ENCODE measurements around the gene FIGN.

The FIGN gene

GRCh38 chr2:163637871-163638270, 97.9 kb downstream of the FIGN start:
- TF ChIP-seq EZH2 (IDR thresholded peaks at IDR 0.05; ENCODE audit: borderline replicate concordance, low read depth, low read length, severe bottlenecking), result no peak
- TF ChIP-seq CTCF (IDR thresholded peaks at IDR 0.05; ENCODE audit: borderline replicate concordance, extremely low read depth, low read length, poor library complexity, severe bottlenecking), result no peak
- H4K20me1 ChIP-seq (ENCODE audit: insufficient read depth, low read length), result no peaks in the 10 kb centered on the region
- H3K4me1 ChIP-seq (ENCODE audit: insufficient read depth, low read length), result no peaks in the 10 kb centered on the region
- DNase-seq (no peak), ATAC-seq (ENCODE audit: insufficient read depth, low read depth) (no peak)
- H3K27me3 ChIP-seq (ENCODE audit: insufficient read depth, low read length, poor library complexity), result no peaks in the 10 kb centered on the region
- no peaks in the 10 kb centered on the region for H3K36me3 ChIP-seq (ENCODE audit: insufficient read depth, low read length)
- H3K27ac ChIP-seq (ENCODE audit: low read length), result no peak overlapping the region
- no peaks in the 10 kb centered on the region for H3K79me2 ChIP-seq (ENCODE audit: insufficient read depth, low read length)
- H3K9me3 ChIP-seq (ENCODE audit: insufficient read depth, low read length, severe bottlenecking), result no peaks in the 10 kb centered on the region
- no peak overlapping the region for H3K4me2 ChIP-seq (ENCODE audit: insufficient read depth, low read length)
- no peak overlapping the region for H2AFZ ChIP-seq (ENCODE audit: low read depth, low read length)
- H3K9ac ChIP-seq (ENCODE audit: low read depth, low read length), result no peak overlapping the region
- H3K4me3 ChIP-seq (ENCODE audit: low read depth in 1 of 2, low read length in 2 of 2), result no peak overlapping the region

- Histone ChIP-seq H3K9ac (ENCODE audit: low read depth, low read length) (no peak overlapping the region), H3K9me3 (ENCODE audit: insufficient read depth, low read length, severe bottlenecking) (no peaks in the 10 kb centered on the region), H3K79me2 (ENCODE audit: insufficient read depth, low read length) (no peaks in the 10 kb centered on the region), H3K4me2 (ENCODE audit: insufficient read depth, low read length) (no peak overlapping the region), H2AFZ (ENCODE audit: low read depth, low read length) (no peak overlapping the region), H3K27ac (ENCODE audit: low read length) (no peak overlapping the region), H3K36me3 (ENCODE audit: insufficient read depth, low read length) (no peaks in the 10 kb centered on the region), H3K27me3 (ENCODE audit: insufficient read depth, low read length, poor library complexity) (no peaks in the 10 kb centered on the region), H4K20me1 (ENCODE audit: insufficient read depth, low read length) (no peaks in the 10 kb centered on the region), H3K4me1 (ENCODE audit: insufficient read depth, low read length) (no peaks in the 10 kb centered on the region), H3K4me3 (ENCODE audit: low read depth in 1 of 2, low read length in 2 of 2) (no peak overlapping the region)
- DNase-seq, result no peak
- no peak for ATAC-seq (ENCODE audit: insufficient read depth, low read depth)
- TF ChIP-seq CTCF (IDR thresholded peaks at IDR 0.05; ENCODE audit: borderline replicate concordance, extremely low read depth, low read length, poor library complexity, severe bottlenecking), result no peak
- no peak for TF ChIP-seq EZH2 (IDR thresholded peaks at IDR 0.05; ENCODE audit: borderline replicate concordance, low read depth, low read length, severe bottlenecking)
Measured at GRCh38 chr2:163633291-163633690, 102.5 kb downstream of the FIGN start.

DNA sequence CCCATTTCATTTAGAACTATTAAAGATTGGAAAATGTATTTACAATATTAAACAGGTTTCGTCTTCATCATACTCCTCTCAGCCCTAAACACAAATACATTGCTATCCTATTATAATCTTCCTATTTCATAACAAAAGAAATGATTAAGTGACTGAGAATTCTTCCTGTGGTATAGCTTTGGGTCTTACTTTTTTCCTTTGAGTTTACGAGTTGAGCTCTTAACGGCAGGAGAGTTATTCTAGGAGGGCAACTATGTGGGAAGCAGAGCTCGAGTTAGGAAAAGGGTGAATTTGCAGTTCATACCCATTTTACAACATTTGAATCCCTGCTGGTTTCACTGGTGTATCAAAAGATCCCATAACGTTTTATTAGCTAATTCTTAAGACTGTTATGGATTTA, 105.0 kb downstream of the FIGN start:
- Histone ChIP-seq H2AFZ (ENCODE audit: low read depth, low read length) (no peak overlapping the region), H3K27me3 (ENCODE audit: insufficient read depth, low read length, poor library complexity) (no peaks in the 10 kb centered on the region), H4K20me1 (ENCODE audit: insufficient read depth, low read length) (no peaks in the 10 kb centered on the region), H3K9me3 (ENCODE audit: insufficient read depth, low read length, severe bottlenecking) (no peaks in the 10 kb centered on the region), H3K4me3 (ENCODE audit: low read depth in 1 of 2, low read length in 2 of 2) (no peak overlapping the region), H3K27ac (ENCODE audit: low read length) (no peak overlapping the region), H3K36me3 (ENCODE audit: insufficient read depth, low read length) (no peaks in the 10 kb centered on the region), H3K79me2 (ENCODE audit: insufficient read depth, low read length) (no peaks in the 10 kb centered on the region), H3K4me2 (ENCODE audit: insufficient read depth, low read length) (no peak overlapping the region), H3K4me1 (ENCODE audit: insufficient read depth, low read length) (no peaks in the 10 kb centered on the region), H3K9ac (ENCODE audit: low read depth, low read length) (no peak overlapping the region)
- TF ChIP-seq EZH2 (IDR thresholded peaks at IDR 0.05; ENCODE audit: borderline replicate concordance, low read depth, low read length, severe bottlenecking), result no peak
- TF ChIP-seq CTCF (IDR thresholded peaks at IDR 0.05; ENCODE audit: borderline replicate concordance, extremely low read depth, low read length, poor library complexity, severe bottlenecking), result no peak
- no peak for DNase-seq
- no peak for ATAC-seq (ENCODE audit: insufficient read depth, low read depth)

DNA sequence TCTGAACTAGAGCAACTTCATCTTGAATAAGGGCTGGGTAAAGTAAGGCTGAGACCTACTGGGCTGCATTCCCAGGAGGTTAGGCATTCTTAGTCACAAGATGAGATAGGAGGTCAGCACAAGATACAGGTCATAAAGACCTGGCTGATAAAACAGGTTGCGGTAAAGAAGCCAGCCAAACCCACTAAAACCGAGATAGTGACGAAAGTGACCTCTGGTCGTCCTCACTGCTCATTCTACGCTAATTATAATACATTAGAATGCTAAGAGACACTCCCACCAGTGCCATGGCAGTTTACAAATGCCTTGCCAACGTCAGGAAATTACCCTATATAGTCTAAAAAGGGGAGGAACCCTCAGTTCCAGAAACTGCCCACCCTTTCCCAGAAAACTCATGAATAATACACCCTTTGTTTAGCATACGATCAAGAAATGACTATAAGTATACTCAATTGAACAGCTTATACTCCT, 109.1 kb downstream of the FIGN start:
- Histone ChIP-seq H3K4me1 (ENCODE audit: insufficient read depth, low read length) (no peaks in the 10 kb centered on the region), H3K27ac (ENCODE audit: low read length) (no peak overlapping the region), H3K9ac (ENCODE audit: low read depth, low read length) (no peak overlapping the region), H3K9me3 (ENCODE audit: insufficient read depth, low read length, severe bottlenecking) (no peaks in the 10 kb centered on the region), H3K4me3 (ENCODE audit: low read depth in 1 of 2, low read length in 2 of 2) (no peak overlapping the region), H3K27me3 (ENCODE audit: insufficient read depth, low read length, poor library complexity) (no peaks in the 10 kb centered on the region), H3K36me3 (ENCODE audit: insufficient read depth, low read length) (no peaks in the 10 kb centered on the region), H4K20me1 (ENCODE audit: insufficient read depth, low read length) (no peaks in the 10 kb centered on the region), H3K79me2 (ENCODE audit: insufficient read depth, low read length) (no peaks in the 10 kb centered on the region), H2AFZ (ENCODE audit: low read depth, low read length) (no peak overlapping the region), H3K4me2 (ENCODE audit: insufficient read depth, low read length) (no peak overlapping the region)
- TF ChIP-seq CTCF (IDR thresholded peaks at IDR 0.05; ENCODE audit: borderline replicate concordance, extremely low read depth, low read length, poor library complexity, severe bottlenecking), result no peak
- no peak for TF ChIP-seq EZH2 (IDR thresholded peaks at IDR 0.05; ENCODE audit: borderline replicate concordance, low read depth, low read length, severe bottlenecking)
- DNase-seq, result no peak
- ATAC-seq (ENCODE audit: insufficient read depth, low read depth), result no peak

Measured in DND-41 (cell line).